ENCODE data around the gene ALCAM. TPM values are rescaled to one million over a fixed set of nuclear protein-coding genes. Genes with fewer than 3 reads are reported as not detected.

The ALCAM gene
- total RNA-seq, 4 donors from 2014 or later, result 16.8 to 62.0 (median 27.5) TPM

GRCh38 chr3:105614288-105615030, 247.8 kb downstream of the ALCAM start:
- Histone ChIP-seq H3K27me3 (no peaks in the 10 kb centered on the region), H3K4me3 (no peak overlapping the region), H3K36me3 (no peaks in the 10 kb centered on the region), H3K9me3 (no peaks in the 10 kb centered on the region), H3K27ac (no peak overlapping the region), H3K4me1 (no peaks in the 10 kb centered on the region)
- TF ChIP-seq POLR2A (IDR thresholded peaks at IDR 0.05) (no peak), CTCF (IDR thresholded peaks at IDR 0.05) (no peak), EP300 (IDR thresholded peaks at IDR 0.05) (no peak), POLR2AphosphoS5 (IDR thresholded peaks at IDR 0.05) (no peak)
- ATAC-seq, result no peak

- no peaks in the 10 kb centered on the region for H3K4me1 ChIP-seq
- 90% methylated on average over 2 to 3 of the region's 3 CpGs for WGBS, 2 donors (ENCODE audit: low coverage in 1 of 2)
- H3K9me3 ChIP-seq, result no peaks in the 10 kb centered on the region
- H3K27me3 ChIP-seq, result no peaks in the 10 kb centered on the region
- TF ChIP-seq CTCF (IDR thresholded peaks at IDR 0.05) (no peak), EP300 (IDR thresholded peaks at IDR 0.05) (no peak), POLR2A (IDR thresholded peaks at IDR 0.05) (no peak), POLR2AphosphoS5 (IDR thresholded peaks at IDR 0.05) (no peak)
- no peak overlapping the region for H3K4me3 ChIP-seq
- no peaks in the 10 kb centered on the region for H3K36me3 ChIP-seq
- ATAC-seq, result no peak
- H3K27ac ChIP-seq, result no peak overlapping the region
Observed at GRCh38 chr3:105615814-105616213, 249.1 kb downstream of the ALCAM start.

GRCh38 chr3:105616374-105617121, 249.8 kb downstream of the ALCAM start:
- ATAC-seq, result no peak
- 24 to 66% methylated on average over 4 to 5 of the region's 5 CpGs for WGBS, 2 donors (ENCODE audit: low coverage in 1 of 2)
- TF ChIP-seq POLR2A (IDR thresholded peaks at IDR 0.05), result no peak
- TF ChIP-seq POLR2AphosphoS5 (IDR thresholded peaks at IDR 0.05), result no peak
- TF ChIP-seq EP300 (IDR thresholded peaks at IDR 0.05), result no peak
- TF ChIP-seq CTCF (IDR thresholded peaks at IDR 0.05), result no peak
- H3K4me1 ChIP-seq, result no peaks in the 10 kb centered on the region
- no peak overlapping the region for H3K4me3 ChIP-seq
- H3K9me3 ChIP-seq, result no peaks in the 10 kb centered on the region
- H3K36me3 ChIP-seq, result no peaks in the 10 kb centered on the region
- H3K27me3 ChIP-seq, result no peaks in the 10 kb centered on the region
- no peak overlapping the region for H3K27ac ChIP-seq

GRCh38 chr3:105618556-105618955, 251.8 kb downstream of the ALCAM start:
- Histone ChIP-seq H3K36me3 (no peaks in the 10 kb centered on the region), H3K4me1 (no peaks in the 10 kb centered on the region), H3K4me3 (no peak overlapping the region), H3K27ac (no peak overlapping the region), H3K9me3 (no peaks in the 10 kb centered on the region), H3K27me3 (no peaks in the 10 kb centered on the region)
- 82 to 100% methylated on average over 2 to 5 of the region's 5 CpGs for WGBS, 2 donors (ENCODE audit: low coverage in 1 of 2)
- TF ChIP-seq CTCF (IDR thresholded peaks at IDR 0.05) (no peak), POLR2A (IDR thresholded peaks at IDR 0.05) (no peak), POLR2AphosphoS5 (IDR thresholded peaks at IDR 0.05) (no peak), EP300 (IDR thresholded peaks at IDR 0.05) (no peak)
- no peak for ATAC-seq

- no peaks in the 10 kb centered on the region for H3K27me3 ChIP-seq
- 100% methylated on average over 2 of the region's 2 CpGs for WGBS, 2 donors (ENCODE audit: low coverage in 1 of 2)
- no peak overlapping the region for H3K4me3 ChIP-seq
- H3K36me3 ChIP-seq, result no peaks in the 10 kb centered on the region
- H3K4me1 ChIP-seq, result no peaks in the 10 kb centered on the region
- TF ChIP-seq CTCF (IDR thresholded peaks at IDR 0.05) (no peak), POLR2A (IDR thresholded peaks at IDR 0.05) (no peak), POLR2AphosphoS5 (IDR thresholded peaks at IDR 0.05) (no peak), EP300 (IDR thresholded peaks at IDR 0.05) (no peak)
- H3K9me3 ChIP-seq, result no peaks in the 10 kb centered on the region
- no peak overlapping the region for H3K27ac ChIP-seq
- ATAC-seq, result no peak
Observed at GRCh38 chr3:105619651-105620050, 252.9 kb downstream of the ALCAM start.
